PFSK-1 (cell line): ENCODE results near the gene CTSE.

Experiments used
- FOXP2 ChIP-seq: optimal IDR thresholded peaks from 2 replicates; pipeline ENCODE3; 2011; ENCODE audit warnings: borderline replicate concordance, control low read depth, inconsistent platforms; ENCODE audit not compliant: insufficient read depth; ENCODE audit errors: extremely low read length, extremely low read depth
- POLR2AphosphoS5 ChIP-seq: IDR thresholded peaks from 2 replicates; pipeline ENCODE4 v1.6.1; 2012; ENCODE audit warnings: low read depth, mild to moderate bottlenecking, control low read depth, low read length, moderate library complexity
- SIN3A ChIP-seq: IDR thresholded peaks from 2 replicates; pipeline ENCODE4 v1.6.1; 2012; ENCODE audit warnings: mild to moderate bottlenecking, low read length, moderate library complexity, borderline replicate concordance; ENCODE audit not compliant: insufficient read depth
- TAF1 ChIP-seq: IDR thresholded peaks from 2 replicates; pipeline ENCODE4 v1.6.1; 2012; ENCODE audit warnings: low read length, control low read depth, borderline replicate concordance; ENCODE audit not compliant: insufficient read depth

DNA sequence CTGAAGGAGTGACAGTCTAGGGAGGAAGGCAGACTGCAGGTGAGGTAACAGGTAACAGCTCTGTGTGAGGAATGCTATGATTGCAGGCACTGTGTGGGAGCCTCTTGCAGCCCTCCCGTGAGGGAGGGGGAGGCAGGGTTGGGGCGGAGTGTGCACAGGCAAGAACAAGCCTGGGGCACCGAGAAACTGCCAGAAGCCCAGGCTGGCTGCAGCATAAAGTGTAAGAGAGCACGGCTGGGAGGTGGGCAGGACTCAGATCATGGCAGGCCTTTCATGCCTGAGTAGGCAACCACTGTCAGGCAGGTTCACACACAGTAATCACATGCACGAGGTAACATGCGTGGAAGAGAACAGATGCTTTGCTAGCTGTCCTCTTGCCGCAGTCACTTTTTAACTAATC is 17.9 kb upstream of the CTSE start:
- no peak for TF ChIP-seq POLR2AphosphoS5
- TF ChIP-seq TAF1 = no peak
- TF ChIP-seq FOXP2 = no peak
- TF ChIP-seq SIN3A = no peak
